NCI-H526 treated with DMSO at 0.1 percent for 48 hours (cell line): ENCODE measurements around the gene C9.
A peak's percentile ranks its signal among the peaks of the same experiment; 100 is the strongest.
"Not testable (repeated sequence)": the region's sequence is repeated elsewhere in the genome, so short reads cannot be mapped to it uniquely, and the experiment has no call there.

Experiments
- DNase-seq: peaks from one replicate; lab custom pipeline; 2025; lab: John Stamatoyannopoulos, UW

The C9 gene

GRCh38 chr5:39364367-39364766, at the start of gene C9:
TSS of gene C9 (minus strand) at chr5:39364495. CDS start at chr5:39364464, 31 bp downstream.
- DNase-seq: no peak

GRCh38 chr5:39413771-39414170, 49.5 kb upstream of the C9 start:
- no peak for DNase-seq

DNA sequence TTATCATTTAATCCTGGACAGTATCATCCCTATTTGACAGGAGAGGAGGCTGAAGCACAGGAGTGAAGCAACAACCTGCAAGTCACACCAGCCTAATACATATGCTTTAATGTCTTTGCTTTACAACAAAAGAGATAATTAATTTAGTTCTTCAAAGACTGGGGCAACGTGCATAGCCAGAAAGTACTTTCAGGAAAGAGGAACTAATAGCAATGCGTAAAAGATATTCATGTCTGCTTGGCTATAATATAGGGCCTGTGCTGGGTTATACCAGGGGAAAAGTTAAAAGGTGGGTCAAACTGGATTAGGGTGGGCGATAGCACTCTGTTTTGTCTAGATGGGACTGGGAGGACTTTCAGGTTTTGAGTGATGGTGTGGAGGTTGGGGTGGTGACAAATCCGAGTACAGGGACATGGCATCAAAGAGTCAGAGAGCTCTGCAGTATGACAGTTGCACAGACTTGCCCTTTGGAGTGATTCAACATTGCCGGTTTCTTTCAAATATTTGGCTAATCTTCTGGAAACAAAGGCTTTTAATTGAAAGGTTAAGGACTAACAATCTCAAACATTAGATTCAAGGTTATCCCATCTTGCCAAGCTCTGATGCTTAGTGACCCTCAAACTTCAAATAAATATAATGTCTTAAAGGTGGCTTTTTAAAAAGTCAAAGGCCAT, 48.6 kb upstream of the C9 start:
- no peak for DNase-seq

- DNase-seq: no peak
Observed at GRCh38 chr5:39411985-39412384, 47.7 kb upstream of the C9 start.

GRCh38 chr5:39411061-39411460, 46.8 kb upstream of the C9 start:
- DNase-seq: no peak

DNA sequence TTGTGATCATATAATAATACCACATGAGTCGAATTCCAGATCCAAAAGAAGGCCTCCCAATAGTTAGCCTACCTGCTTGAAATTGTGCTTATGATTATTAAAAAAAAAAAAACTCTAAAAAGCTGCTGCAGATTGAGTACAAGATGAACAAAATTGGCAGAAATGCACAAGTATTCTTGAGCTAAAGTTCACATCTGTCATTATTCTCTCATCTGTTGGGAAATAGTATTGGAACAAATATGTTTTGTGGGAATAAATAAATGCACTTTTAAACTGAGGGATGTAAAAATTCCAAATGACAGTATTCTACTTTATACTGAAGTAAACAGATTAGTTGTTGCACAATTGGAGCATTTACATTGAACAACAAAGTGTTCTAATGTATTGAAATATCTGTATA, 44.7 kb upstream of the C9 start:
- no peak for DNase-seq

DNA sequence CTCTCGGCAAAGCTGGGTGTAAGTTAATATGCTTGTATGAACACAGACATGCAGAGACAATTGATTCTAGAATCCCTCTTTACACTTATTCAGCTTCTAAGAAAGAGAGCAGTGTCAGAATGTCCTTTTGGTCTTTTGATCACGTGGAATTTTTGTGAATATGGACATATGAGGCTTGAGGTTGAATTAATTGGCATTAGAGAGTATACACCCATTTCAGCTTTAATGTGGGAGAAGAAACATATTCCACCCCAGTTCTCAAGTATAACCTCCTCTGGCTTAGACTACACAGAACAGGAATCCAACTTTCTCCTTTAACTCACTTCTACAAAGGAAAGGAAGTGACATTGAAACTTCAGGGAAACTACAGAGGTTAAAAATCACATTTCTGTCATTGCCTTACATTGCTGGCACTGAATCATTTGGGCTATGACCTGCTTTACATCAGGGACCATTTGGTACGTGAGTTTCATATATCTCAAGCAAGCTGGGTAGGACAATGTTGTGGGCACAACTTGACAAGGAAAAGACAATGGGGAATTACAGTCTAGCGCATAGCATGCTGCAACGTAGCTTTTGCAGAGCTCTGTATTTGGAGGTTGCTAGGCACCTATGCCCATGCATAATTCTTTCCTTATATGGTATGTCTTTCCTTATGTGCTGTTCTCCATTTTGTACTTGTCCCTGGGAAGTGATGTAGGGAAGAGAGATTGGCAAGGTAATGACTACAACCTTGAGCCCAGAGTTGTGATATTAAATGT, 41.0 kb upstream of the C9 start:
- no peak for DNase-seq

DNA sequence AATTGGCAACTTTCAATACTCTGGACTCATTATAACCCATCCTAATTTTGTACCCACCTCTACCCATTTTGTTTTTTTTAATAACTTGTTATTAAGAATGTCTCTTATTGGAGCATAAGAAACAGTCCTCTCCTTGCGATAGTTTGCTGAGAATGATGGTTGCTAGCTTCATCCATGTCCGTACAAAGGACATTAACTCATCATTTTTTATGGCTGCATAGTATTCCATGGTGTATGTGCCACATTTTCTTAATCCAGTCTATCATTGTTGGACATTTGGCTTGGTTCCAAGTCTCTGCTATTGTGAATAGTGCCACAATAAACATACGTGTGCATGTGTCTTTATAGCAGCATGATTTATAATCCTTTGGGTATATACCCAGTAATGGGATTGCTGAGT, 39.5 kb upstream of the C9 start:
- not testable (repeated sequence) for DNase-seq

GRCh38 chr5:39402140-39402539, 37.8 kb upstream of the C9 start:
- DNase-seq: not testable (repeated sequence)

DNA sequence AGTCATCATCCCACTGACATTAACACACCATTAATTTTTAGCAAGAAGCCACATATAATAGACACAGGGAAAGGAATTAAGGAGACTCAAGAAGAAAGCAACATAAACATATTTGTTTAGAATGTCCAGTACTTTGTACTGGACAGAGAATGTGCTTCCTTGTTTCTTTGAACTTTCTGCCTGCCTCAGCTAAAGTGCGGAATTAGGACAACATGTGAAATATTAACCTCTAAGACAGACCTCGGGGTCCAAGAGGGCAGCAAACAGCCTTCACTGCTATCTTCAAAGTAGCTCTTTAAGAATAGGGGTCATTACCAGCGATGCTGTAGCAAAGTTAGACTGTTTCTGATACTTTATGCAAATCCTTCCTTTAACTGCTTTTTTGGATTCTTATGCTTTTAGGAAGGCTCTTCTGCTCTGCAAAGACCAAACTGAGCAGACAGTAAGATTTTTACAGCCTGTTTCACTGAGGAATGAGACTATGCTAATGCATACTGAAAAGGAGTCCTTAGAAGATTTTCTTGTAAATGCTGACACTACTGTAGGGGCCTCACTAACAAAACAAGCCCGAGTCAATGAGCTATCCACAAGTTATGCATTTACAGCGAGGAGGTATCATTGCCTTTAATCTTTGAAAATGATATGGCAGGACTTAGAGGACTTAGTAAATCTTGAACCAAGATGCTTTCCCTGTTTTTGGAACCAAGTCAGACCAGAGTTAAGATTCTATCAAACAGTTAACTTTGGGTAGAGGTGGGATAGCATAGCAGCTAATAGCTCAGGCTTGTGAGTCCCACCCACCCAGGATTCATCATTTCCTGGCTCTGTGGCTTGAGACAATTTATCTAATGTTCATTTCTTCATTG, 36.7 kb upstream of the C9 start:
- DNase-seq: no peak

- no peak for DNase-seq
Observed at GRCh38 chr5:39399135-39400036, 35.1 kb upstream of the C9 start.

- DNase-seq: no peak
Observed at GRCh38 chr5:39396843-39397242, 32.5 kb upstream of the C9 start.

- no peak for DNase-seq
Observed at GRCh38 chr5:39395521-39395920, 31.2 kb upstream of the C9 start.

GRCh38 chr5:39394946-39395345, 30.7 kb upstream of the C9 start:
- DNase-seq: no peak

DNA sequence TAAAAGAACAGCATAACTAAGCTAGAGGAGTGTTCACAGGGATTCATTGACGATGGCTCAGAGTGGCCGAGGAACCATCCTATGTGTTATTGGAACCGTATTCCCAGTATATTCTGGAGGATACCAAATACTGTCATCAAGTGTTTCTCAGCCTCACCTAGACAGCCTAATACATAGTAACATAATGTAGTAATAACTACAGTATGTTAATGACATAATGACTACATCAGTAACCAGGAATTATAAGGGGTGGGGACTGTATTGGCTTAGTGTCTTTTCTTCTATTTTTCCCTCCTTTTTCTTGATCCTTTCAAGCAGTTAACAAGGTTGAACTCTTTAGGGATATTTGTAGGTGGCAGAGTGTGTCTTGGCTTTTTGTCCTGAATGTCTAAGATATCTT, 26.6 kb upstream of the C9 start:
- DNase-seq: no peak

DNA sequence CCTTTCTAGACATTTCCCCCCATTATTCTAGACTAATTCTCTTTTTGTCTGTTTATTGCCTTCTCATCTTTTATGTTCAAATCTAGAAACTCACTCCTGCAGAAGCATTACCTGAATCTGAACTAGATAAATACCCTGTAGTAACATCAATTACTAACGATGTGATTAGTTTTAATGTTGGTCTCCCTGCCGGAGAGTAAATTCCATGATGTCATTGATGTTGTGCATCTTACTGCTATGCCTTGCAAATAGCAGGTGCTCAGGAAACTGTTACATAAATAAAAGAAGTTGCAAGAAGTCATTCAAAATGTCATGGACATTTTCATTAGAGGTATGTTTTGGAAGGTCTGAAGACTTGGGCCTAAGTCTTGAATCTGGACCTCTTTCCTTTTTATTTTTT, 23.0 kb upstream of the C9 start:
- DNase-seq: no peak

- DNase-seq: no peak
Observed at GRCh38 chr5:39384271-39384670, 20.0 kb upstream of the C9 start.

DNA sequence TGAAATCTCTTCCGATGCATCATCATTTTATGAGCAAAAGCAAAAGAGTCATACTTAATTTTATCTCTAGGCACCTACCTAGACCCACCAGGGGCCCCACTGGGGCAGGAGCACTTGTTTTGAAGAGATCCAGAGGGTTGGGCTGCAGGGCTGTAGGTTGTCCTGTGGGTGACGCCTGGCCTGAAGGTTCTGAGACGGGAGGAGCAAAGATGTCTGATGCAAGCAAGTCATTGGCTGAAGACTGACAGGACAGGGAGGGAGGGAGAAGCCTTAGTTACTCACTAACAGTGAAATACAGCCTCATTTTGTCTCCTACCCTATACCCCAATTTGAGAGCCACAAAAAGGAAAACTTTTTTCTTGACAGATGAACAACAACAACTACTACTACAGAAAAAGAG, 17.1 kb upstream of the C9 start:
- DNase-seq: no peak

DNA sequence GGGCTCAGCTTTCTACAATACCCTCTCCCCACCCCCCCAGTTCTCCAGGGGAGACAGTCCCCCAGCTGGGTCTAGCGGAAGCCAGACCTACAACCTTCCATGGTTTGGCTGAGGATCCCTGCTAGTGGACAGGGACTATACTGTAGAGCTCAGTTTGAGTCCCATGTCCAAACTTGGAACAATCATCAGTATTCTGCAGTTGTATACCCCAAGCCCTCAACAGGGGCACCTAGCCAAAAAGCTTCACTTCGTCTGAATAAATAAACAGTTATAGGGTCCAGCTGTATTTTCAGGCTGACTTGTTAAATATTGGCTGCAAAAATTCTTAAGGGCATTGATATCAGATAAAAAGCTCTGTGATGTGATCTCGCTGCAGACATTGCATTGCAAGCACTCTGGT, 15.4 kb upstream of the C9 start:
- no peak for DNase-seq

DNA sequence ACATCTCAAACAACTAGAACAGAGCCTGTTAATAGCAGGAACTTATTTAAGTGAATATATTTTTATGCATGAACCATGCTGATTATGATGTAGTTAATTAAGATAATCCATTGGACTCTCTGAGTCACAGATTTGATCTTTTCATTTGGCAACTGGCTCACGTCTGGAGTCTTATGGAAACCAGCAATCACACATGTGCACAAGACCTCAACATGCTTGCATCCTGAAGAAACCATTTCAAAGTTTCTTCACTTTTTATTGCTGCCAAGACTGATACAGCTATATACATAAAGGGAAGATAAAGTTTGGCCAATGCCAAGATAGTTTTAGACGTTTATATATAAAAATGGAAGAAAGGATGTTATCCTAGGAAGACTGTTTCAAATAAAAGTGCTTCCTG, 13.3 kb upstream of the C9 start:
- DNase-seq: no peak

DNA sequence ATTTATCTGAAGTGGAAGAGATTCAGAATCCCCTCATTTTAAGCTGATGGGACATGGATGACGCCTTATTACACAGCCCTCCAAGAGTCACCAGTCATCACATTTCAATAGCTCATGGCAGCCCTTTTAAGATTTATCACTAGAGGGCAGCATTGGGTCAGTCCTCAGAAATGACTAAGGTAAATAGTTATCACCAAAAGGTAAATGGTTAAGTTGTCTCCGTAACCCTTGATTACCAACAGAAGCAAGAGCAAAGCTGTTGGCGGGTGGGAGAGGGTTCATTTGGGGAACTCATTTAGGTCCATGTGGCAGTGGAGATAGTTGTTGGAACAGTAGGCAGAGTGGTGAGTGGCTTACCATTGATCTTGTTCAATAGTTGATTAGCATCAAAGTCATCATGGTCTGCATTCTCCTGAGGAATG, 12.0 kb upstream of the C9 start:
- DNase-seq: peak; percentile 62

GRCh38 chr5:39373791-39374190, 9.5 kb upstream of the C9 start:
- DNase-seq: no peak
